ENCODE data around the gene ZMYND8.
"Not testable (repeated sequence)": the region's sequence is repeated elsewhere in the genome, so short reads cannot be mapped to it uniquely, and the experiment has no call there.

The ZMYND8 gene

DNA sequence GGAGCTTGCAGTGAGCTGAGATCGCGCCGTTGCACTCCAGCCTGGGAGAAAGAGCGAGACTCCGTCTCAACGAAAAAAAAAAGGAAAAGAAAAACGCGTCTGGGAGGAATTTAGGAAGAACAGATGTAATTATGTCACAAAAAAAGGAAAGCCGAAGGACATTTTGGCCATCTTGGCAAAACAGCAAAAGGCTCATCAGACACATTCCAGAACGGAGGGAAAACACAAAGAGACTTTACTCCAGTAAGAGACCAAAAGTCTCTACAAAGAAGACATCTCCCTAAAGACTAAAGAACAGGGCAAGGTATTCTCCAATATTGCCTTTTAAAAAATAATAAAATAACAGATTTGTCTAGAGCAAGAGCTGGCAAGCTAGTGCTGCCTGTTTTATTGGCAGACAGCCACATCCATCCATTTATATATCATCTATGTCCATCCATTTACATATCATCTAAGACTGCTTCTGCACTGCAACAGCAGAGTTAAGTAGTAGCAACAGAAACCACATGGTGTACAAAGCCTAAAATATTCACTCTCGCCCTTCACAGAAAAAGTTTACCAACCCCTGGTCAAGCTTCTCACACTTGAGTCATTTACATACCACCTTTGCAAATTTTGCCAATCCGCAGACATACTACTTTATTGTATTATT lies 133.9 kb downstream of the ZMYND8 start:
- no peak for DNase-seq

DNA sequence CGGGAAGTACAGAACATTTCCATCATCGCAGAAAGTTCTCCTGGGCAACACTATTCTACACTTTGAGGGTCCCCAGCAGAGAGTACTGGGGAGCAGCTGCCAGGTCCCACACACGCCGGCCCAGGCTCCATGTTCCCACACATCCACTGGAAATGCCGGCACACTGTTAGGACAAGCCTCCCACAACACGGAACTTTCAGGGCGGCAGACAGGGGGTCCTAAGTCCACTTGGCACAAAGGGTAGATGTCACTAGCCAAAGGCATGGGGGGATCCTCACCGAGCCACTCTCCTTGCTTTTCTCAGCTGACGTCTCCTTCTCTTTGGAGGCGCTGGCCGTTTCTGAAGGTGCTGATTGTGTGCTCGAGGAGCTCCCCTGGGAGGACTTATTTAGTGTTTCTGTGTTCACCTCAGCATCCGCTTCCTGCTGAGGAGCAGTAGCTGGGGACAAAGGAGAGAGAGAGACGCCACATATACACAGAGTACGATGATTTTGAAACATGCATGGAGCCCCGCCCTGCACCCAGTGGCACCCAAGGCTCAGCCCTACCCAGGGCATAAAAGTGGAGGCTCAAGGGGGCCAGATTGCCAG lies 135.4 kb downstream of the ZMYND8 start:
- no peak for DNase-seq

DNA sequence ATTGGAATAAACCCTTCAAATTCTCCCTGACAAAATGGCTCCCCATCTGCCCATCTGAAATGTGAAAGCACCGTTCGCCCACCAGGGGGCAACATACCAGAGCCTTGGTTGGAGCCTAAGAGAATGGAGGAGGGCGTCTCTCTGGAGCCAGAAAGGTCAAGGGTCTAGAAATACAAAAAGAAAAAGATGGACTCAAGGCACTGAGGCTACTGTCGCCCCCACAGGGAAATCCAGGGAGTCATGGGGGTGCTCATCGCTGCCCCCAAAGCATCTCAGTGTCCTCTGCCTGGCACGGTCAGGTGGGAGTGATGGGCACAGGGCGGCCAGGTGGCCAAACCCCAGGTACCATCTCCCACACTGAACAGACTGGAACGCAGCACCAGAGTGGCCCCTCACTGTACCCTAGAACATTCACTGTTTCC lies 136.3 kb downstream of the ZMYND8 start:
- DNase-seq, result no peak

DNA sequence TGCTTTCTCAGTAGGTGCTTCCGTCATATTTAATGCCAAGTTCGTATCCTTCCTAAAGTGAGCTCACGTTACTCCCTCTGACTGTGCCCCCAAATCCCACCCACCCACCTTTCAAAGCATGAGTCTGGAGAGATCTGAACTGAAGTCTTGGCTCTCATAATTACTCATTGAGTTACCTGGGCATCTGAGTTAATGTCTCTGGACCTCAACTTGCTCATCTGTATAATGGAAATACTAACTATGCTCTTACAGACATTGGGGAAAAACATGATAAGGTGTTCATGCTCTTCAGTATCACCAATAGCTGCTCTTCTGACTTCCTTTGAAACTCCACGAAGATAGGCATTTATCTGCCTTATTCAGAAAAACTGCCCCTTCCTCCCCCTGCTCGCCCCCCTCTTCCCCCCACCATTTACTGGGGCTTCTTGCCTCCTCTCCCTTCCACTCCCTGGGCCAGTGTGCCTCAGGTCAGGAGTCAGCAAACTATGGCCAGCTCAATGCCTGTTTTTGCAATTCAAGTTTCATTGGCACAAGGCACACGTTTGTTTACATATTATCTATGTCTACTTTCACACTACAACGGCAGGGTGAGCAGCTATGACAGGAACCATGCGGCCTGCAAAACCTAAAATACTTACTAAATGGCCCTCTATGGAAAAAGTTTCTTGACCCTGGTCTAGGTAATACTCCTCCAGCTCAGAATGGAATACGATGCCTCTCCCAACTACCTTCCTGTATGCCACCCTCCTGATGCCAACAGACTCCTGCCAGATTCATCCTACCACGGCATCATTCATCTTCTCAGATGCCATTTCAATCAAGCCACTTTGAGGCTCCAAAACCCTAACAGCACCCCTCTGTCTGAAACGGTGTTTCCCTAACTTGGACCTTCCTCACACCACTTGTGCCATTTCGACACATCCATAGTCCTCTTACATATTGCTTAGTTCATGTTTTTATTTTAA lies 138.7 kb downstream of the ZMYND8 start:
- DNase-seq, result no peak

DNA sequence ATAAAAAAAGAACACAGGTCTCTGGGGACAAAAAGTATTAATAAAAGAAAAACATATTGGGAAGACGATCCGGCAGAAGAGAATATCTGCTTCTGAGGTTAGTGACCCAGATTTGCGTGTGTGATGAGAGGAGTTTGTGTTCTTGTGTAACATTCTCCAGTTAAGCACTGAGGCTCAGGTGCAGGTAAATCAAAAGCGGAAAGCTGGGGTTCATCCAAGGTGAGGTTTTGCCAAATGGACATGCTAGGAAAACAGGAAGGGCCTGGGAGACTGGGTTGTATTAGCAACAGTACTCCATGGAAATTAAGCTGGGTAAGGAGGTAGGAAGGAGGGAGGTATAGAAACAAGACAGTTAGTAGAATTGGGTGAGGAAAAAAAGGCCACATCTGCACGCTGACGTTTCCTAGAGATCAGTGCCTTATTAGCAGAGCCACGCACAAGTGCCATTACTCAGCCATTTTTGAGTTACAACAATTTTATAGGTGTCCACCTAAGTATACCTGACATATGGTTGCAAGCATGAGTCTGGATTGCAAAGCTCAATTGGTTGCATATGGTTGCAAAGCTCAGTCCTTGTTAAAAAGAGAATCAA lies 139.6 kb downstream of the ZMYND8 start:
- no peak for DNase-seq

DNA sequence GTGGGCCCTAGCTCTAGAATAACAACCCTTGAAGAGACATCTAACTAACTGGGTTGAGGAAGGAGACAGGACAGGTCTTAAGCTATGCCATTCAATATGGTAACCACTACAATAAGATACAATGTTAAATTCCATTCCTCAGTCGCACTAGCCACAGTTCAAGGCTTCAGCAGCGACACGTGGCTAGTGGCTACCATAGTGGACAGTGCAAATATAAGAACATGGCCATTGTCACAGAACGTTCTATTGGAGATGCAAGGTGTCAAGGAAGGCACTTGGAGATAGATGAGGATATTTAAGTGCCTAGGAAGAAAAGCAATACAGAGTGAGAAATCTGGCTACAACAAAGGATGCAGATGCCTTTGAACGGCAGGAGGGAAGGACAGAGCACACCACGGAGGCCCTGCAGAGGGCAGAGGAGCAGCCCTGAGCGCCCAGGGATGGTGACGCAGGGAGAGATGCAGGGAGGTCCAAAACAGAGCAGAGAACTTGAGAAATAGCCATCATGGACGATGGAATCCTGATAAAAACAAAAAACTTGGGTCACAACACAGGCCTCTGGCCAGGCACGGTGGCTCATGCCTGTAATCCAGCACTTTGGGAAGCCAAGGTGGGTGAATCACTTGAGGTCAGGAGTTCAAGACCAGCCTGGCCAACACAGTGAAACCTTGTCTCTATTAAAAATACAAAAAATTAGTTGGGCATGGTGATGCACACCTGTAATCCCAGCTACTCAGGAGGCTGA lies 140.7 kb downstream of the ZMYND8 start:
- DNase-seq, result no peak

DNA sequence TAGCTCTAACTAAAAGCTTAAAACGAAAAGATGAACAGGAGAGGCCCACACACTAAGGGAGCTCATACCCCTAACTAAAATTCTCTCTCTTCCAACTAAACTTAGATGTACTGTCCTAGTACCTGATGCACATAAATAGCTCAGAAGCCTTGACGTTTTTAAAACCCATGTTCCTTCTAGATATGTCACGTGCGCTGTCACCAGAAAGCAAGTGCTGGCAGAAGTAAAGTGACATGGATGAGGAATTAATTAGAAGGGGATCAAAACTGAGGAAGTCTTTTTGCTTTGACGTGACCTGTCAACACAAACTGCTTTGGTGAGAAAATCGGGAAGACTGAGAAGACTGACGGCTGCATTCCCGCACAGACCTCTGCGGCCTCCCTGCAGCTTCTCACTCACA lies 142.5 kb downstream of the ZMYND8 start:
- no peak for DNase-seq

DNA sequence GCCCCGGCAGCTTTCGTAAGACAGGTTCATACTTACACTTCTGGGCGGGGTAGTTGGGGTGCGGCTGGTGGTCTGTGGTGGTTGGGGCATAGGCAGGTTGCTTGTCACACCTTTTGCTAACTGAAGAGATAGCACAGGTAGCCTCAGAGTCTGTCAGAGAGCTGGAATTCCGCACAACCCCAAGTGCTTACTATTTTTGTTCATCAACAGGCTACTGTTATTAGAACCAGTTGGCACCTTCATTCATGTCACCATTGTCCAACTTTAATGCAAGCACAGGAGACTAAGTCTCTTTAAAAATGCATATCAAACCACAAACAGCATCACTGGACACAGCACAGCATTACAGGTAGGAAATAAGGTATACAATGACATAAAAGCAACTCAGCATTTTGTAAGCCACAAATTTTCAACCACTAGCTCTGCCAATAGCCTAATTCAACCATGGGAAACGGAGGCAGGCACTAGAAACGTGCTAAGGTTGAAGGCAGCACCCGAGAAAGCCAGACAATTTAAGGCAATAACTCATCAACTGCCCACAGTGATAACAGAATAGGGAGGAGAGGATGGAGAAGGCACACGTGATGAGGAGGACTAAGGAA lies 143.8 kb downstream of the ZMYND8 start:
- DNase-seq, result no peak

DNA sequence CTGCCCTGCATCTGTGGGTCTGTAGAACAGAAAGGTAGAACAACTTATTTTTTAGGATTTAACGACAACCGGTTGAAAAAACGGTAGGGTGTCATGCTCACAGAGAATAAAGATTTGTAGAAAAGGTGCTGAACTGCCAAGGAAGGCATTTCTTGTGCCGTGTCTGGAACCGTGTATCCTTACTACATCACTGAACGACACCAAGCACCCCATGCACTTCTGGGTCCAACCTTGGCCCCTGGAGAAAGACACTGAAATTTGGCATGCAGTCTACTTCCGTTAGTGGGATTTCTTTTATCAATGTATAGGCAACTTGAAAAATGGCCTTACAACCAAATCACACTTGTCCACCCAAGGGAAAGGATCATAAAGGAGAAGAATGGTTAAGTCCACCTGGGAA lies 145.5 kb downstream of the ZMYND8 start:
- no peak for DNase-seq

DNA sequence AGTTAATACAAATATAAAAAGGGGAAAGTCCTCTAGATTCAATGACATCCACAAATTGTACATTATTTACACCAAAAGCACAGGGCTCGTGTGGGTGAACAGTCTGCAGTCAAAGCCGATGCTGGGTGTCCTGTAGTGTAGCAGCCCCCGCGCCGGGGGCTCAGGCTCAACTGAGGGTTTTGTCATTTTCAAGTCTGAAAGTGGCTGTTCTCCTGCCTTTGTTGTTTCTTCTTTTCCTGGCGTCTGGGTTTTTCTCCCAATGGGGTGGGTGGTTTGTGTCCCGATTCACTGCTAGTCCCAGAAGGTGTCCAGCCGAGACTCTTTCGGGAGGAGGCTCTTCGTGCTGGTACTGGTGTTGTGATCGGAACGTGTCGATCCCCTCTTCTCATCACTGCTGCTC lies 146.0 kb downstream of the ZMYND8 start:
- DNase-seq, result no peak

DNA sequence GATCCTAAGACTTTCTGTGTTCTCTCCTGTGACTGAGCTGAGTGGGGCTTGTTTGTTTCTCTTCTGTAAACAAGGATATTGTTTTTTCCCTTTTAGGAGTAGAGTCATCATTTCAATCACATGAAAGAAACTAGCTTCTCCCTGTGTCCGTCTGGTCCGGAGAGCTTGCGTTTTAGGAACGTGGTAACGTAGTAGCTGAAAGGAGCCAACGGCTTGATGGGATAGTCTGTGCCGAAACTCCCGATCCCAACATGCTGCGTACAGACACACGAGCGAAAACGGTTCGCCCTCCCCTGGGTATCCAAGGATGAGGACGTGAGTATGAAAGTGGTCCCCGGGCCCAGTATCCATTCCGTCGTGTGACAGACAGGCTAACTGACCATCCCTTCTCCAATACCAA lies 146.5 kb downstream of the ZMYND8 start:
- no peak for DNase-seq

DNA sequence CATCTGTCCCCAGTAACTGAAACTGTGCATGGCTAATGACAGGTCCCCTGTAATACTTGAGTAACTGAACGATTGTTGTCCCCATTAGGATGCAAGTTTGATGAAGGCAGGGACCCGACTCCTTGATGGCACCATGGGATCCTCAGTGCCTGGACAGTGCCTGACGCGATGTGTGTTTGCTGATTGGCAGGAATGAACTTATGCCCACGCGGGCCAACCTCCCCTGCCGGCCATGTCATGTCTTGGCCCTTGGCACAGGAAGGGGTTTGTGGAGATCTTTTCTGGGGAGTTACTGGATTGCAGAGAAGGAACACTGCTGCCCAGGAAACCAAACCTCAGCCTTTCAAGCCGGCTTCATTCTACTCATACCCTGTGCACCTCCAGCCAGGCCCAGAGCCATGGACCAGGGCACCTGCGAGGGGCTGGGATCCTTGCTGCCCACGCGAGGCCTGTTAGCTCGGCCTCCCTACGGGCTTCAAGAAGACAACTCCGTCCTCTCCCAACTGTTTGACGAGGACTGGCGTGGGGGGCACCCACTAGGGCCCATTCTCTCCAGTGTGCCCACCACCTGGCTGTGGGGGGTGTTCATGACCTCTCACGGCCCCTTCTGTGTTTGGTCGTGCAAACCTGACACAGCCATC lies 147.8 kb downstream of the ZMYND8 start:
- DNase-seq, result no peak

DNA sequence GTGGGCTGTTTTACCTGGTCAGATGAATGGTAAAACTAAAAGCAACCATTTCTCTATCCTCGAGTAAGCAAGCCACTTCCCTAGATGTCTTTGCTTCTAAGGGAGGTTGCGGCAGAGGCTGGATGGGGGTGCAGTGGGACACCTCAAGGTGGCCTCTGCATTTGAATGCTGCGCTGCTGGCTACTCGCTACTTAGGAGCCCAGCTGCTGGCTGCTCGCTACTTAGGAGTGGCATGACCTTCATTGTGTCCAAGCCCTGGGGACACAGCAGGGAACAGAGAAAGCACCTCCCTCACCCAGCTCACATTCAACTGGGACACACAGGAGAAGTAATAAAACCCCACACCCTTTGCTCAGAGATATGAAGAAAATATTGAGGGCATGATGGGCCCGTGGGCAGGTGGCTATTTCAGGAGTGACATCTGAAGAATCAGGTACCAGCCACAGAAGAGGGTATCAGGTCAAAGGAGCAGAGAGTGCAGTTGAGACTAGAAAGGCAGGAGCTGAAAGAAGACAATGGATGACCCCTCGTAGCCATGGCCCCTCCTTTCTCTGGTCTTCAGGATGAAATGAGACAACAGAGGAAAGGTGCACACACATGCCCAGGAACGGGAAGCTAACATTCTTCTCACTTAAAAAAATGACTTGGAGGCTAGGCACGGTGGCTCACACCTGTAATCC lies 149.4 kb downstream of the ZMYND8 start:
- no peak for DNase-seq

DNA sequence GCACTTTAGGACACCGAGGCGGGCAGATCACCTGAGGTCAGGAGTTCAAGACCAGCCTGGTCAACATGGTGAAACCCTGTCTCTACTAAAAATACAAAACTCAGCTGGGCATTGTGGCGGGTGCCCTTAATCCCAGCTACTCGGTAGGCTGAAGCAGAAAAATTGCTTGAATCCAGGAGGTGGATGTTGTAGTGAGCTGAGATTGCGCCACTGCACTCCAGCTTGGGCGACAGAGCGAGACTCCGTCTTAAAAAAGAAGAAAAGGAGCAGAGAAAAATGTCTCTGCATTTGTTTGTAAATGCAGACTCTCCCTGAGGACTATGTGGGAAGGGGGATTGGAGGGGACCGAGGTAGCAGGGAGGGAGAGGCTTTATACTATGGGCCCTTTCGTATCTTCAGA lies 149.9 kb downstream of the ZMYND8 start:
- DNase-seq, result not testable (repeated sequence)

DNA sequence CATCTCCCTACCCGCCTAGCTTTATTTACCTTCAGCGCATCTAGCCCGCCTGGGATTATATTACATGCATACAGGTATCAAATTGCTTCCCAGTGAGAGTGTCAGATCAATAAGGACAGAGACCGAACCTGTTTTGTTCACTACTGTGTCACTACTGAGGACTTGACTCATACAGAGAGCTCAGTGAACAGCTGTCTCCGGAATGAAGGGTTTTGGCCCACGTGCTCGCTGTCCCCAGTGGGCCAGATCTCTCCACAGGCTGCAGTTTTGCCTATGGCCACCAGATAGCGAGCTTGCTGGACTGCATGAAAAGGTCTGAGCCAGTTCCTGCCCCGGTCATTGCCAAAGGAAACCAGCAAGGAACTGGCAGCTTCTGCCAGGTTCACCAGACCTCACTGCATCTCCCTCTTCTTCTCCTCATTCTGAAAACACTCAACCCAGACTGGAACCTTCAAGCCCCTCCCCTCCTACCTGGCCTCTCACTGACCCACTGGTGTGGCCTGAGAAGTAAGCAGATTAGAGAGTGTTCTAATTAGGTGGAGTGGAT lies 150.8 kb downstream of the ZMYND8 start:
- DNase-seq, result no peak

DNA sequence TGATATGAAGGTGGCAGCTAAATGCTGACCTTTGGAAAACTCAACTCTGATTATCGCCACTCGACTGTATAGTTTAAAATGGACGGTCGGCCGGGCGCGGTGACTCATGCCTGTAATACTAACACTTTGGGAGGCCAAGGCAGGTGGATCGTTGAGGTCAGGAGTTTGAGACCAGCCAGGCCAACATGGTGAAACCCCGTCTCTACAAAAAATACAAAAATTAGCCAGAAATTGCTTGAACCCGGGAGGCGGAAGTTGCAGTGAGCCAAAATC lies 151.7 kb downstream of the ZMYND8 start:
- not testable (repeated sequence) for DNase-seq

DNA sequence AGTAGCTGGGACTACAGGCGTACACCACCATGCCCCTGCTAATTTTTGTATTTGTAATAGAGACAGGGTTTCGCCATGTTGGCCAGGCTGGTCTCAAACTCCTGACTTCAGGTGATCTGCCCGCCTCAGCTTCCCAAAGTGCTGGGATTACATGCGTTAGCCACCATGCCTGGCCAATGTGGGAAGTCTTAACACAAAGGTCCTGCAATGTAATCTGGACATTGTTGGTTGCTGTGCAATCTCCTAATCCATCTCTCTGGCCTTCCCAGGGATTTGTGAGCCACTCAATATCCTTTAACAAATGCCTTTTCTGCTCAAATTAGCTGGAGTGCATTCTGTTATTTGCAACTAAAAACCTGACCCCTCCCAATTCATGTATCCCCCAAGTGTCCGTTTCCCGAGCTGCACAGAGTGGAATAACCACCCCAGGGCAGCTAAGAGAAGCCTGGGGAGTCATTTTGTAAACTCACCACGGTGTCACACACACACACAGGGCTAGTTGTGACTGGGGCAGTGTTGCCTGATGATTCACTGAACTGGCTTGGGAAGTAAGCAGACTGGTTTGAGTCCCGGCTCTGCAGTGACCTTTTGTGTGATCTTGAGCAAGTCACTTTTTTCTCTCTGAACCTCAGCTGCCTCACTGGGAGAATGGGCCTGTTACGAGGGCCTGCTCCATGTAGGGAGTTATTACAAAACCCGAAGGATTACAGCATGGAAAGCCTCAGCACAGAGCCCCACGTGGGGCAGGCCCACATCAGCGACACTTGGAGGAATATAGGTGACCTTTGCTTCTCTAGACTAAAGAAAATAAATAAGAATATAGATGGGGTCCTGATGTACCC lies 152.3 kb downstream of the ZMYND8 start:
- no peak for DNase-seq

DNA sequence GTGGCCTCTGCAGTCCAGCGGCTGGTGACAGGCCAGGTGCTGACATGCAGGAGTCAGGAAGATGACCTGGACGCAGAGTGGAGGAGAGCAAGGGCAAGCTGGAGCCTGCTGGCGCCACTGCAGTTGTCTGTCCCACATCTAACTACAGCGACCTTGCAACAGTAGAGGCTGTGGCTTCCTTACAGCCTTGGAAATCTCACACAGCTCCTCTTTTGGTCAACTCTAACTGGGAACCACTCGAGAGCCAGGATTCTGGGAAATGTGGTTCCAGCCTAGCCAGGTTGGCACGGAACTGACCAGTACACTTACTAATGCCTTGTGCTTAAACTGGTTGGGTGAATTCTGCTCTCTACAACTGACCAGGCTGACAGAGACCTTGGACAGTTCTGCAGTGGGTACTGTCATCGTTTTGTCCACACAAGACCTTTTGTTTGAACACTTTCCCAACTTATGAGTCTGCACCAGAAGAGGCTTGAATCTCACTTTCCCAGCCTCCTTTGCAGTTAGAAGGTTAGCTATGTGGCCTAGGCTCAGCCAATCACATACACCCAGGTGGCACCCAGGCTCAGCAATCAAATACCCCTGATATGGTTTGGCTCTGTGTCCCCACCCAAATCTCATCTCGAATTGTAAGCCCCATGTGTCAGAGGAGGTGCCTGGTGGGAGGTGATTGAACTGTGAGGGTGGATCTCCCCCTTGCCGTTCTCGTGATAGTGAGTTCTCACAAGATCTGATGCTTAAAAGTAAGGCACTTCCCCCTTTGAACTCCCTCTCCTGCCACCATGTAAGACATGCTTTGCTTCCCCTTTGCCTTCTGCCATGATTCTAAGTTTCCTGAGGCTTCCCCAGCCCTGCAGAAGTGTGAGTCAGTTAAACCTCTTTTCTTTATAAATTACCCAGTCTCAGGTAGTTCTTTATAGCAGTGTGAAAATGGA lies 153.5 kb downstream of the ZMYND8 start:
- no peak for DNase-seq

Data from NCI-H1694 (cell line).